ENCODE results near the gene PPCS. TPM values are rescaled to one million over a fixed set of nuclear protein-coding genes. Genes with fewer than 3 reads are reported as not detected.

PPCS gene
- total RNA-seq, 1 experiment from 2014 or later: 35.1 TPM

DNA sequence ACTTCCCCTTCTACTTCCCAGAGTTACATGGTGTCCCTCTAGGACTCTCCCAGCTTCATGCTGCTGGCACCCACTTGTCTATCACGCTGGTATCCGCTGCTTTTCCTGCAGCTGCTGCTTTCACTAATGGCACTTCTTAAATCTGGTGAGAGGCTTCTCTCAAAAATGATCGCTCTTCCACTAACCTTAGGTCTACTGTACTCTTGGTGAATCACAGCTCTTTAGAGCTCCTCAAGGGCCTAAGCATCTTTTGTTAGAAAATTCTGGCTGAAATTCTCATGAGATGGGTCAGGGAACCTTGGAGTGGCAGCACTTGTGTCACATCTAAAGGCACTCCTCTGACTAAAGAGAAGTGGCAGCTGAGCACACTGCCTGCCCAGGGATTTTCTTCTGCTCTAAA, 32.7 kb upstream of the PPCS start (continued):
- TF ChIP-seq GRHL2 (CRISPR knock-in tag; IDR thresholded peaks at IDR 0.05; ENCODE audit: insufficient replicate concordance, severe bottlenecking) (no peak), NR1H2 (CRISPR knock-in tag; IDR thresholded peaks at IDR 0.05) (no peak), ZNF396 (CRISPR knock-in tag; IDR thresholded peaks at IDR 0.05; ENCODE audit: borderline replicate concordance) (no peak), SMAD4 (CRISPR knock-in tag; IDR thresholded peaks at IDR 0.05) (no peak)
- TF ChIP-seq, protein P1, sequence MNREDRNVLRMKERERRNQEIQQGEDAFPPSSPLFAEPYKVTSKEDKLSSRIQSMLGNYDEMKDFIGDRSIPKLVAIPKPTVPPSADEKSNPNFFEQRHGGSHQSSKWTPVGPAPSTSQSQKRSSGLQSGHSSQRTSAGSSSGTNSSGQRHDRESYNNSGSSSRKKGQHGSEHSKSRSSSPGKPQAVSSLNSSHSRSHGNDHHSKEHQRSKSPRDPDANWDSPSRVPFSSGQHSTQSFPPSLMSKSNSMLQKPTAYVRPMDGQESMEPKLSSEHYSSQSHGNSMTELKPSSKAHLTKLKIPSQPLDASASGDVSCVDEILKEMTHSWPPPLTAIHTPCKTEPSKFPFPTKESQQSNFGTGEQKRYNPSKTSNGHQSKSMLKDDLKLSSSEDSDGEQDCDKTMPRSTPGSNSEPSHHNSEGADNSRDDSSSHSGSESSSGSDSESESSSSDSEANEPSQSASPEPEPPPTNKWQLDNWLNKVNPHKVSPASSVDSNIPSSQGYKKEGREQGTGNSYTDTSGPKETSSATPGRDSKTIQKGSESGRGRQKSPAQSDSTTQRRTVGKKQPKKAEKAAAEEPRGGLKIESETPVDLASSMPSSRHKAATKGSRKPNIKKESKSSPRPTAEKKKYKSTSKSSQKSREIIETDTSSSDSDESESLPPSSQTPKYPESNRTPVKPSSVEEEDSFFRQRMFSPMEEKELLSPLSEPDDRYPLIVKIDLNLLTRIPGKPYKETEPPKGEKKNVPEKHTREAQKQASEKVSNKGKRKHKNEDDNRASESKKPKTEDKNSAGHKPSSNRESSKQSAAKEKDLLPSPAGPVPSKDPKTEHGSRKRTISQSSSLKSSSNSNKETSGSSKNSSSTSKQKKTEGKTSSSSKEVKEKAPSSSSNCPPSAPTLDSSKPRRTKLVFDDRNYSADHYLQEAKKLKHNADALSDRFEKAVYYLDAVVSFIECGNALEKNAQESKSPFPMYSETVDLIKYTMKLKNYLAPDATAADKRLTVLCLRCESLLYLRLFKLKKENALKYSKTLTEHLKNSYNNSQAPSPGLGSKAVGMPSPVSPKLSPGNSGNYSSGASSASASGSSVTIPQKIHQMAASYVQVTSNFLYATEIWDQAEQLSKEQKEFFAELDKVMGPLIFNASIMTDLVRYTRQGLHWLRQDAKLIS (CRISPR knock-in tag; IDR thresholded peaks at IDR 0.05; ENCODE audit: borderline replicate concordance): no peak
- TF ChIP-seq, protein P2, sequence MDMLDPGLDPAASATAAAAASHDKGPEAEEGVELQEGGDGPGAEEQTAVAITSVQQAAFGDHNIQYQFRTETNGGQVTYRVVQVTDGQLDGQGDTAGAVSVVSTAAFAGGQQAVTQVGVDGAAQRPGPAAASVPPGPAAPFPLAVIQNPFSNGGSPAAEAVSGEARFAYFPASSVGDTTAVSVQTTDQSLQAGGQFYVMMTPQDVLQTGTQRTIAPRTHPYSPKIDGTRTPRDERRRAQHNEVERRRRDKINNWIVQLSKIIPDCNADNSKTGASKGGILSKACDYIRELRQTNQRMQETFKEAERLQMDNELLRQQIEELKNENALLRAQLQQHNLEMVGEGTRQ (CRISPR knock-in tag; IDR thresholded peaks at IDR 0.05): no peak

DNA sequence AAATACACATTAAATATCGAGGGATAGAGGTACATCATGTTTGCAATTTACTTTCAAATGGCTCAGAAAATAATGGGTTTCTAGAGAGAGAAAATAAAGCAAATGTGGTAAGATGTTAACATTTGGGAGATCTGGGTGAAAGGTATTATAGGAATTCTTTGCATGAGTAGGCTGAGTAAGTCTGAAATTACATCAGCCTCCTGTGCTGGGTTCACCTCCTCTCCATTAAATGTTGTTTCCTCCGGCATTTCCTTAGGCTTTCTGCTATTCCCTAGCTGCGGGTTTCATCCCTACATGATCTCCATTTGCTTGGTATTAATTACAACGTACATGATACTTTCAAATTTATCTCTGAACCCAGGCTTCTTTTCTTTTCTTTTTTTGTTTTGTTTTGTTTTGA, 32.1 kb upstream of the PPCS start:
- Mint-ChIP-seq H3K27ac (no peak overlapping the region), H3K27me3 (ENCODE audit: low read depth) (no peaks in the 10 kb centered on the region), H3K9me3 (0 out of 2 replicates have a peak, but pooled peaks cover 4% of the 10 kb centered on the region), H3K4me3 (no peak overlapping the region), H3K36me3 (no peaks in the 10 kb centered on the region), H3K4me1 (peaks cover 31% of the 10 kb centered on the region)
- DNase-seq (ENCODE audit: low spot score) (no peak), ATAC-seq (no peak)
- TF ChIP-seq OVOL2 (CRISPR knock-in tag; IDR thresholded peaks at IDR 0.05; ENCODE audit: borderline replicate concordance) (no peak), E2F1 (CRISPR knock-in tag; IDR thresholded peaks at IDR 0.05) (no peak), MYBL2 (CRISPR knock-in tag; IDR thresholded peaks at IDR 0.05) (no peak), SMAD4 (CRISPR knock-in tag; IDR thresholded peaks at IDR 0.05) (no peak), NFATC4 (CRISPR knock-in tag; IDR thresholded peaks at IDR 0.05) (no peak), ESRRA (CRISPR knock-in tag; IDR thresholded peaks at IDR 0.05; ENCODE audit: borderline replicate concordance) (no peak), TCF7 (CRISPR knock-in tag; IDR thresholded peaks at IDR 0.05; ENCODE audit: low read depth) (no peak), MAX (CRISPR knock-in tag; IDR thresholded peaks at IDR 0.05) (no peak), USF1 (CRISPR knock-in tag; IDR thresholded peaks at IDR 0.05) (no peak), IRF2 (CRISPR knock-in tag; IDR thresholded peaks at IDR 0.05; ENCODE audit: borderline replicate concordance, low read depth) (no peak), CREB1 (CRISPR knock-in tag; IDR thresholded peaks at IDR 0.05) (no peak), CBFB (CRISPR knock-in tag; IDR thresholded peaks at IDR 0.05; ENCODE audit: low read depth) (no peak), MLX (CRISPR knock-in tag; IDR thresholded peaks at IDR 0.05) (no peak)
- TF ChIP-seq, protein P3, sequence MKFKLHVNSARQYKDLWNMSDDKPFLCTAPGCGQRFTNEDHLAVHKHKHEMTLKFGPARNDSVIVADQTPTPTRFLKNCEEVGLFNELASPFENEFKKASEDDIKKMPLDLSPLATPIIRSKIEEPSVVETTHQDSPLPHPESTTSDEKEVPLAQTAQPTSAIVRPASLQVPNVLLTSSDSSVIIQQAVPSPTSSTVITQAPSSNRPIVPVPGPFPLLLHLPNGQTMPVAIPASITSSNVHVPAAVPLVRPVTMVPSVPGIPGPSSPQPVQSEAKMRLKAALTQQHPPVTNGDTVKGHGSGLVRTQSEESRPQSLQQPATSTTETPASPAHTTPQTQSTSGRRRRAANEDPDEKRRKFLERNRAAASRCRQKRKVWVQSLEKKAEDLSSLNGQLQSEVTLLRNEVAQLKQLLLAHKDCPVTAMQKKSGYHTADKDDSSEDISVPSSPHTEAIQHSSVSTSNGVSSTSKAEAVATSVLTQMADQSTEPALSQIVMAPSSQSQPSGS (CRISPR knock-in tag; IDR thresholded peaks at IDR 0.05; ENCODE audit: borderline replicate concordance, low read depth): no peak
- TF ChIP-seq, protein P4, sequence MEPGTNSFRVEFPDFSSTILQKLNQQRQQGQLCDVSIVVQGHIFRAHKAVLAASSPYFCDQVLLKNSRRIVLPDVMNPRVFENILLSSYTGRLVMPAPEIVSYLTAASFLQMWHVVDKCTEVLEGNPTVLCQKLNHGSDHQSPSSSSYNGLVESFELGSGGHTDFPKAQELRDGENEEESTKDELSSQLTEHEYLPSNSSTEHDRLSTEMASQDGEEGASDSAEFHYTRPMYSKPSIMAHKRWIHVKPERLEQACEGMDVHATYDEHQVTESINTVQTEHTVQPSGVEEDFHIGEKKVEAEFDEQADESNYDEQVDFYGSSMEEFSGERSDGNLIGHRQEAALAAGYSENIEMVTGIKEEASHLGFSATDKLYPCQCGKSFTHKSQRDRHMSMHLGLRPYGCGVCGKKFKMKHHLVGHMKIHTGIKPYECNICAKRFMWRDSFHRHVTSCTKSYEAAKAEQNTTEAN (CRISPR knock-in tag; IDR thresholded peaks at IDR 0.05): no peak
- TF ChIP-seq, protein P5, sequence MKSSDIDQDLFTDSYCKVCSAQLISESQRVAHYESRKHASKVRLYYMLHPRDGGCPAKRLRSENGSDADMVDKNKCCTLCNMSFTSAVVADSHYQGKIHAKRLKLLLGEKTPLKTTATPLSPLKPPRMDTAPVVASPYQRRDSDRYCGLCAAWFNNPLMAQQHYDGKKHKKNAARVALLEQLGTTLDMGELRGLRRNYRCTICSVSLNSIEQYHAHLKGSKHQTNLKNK (CRISPR knock-in tag; IDR thresholded peaks at IDR 0.05): no peak
- POLR2A ChIA-PET: no interaction called here
- CTCF ChIA-PET: no interaction called here

All from WTC11 (cell line).